GM03348 (cell line): Measurements from ENCODE around the gene ANKRD13D.

ENCODE experiments used
- DNase-seq: peaks from one replicate; pipeline ENCODE4 v3.0.0; 2012; ENCODE audit warnings: low spot score

Gene ANKRD13D

DNA sequence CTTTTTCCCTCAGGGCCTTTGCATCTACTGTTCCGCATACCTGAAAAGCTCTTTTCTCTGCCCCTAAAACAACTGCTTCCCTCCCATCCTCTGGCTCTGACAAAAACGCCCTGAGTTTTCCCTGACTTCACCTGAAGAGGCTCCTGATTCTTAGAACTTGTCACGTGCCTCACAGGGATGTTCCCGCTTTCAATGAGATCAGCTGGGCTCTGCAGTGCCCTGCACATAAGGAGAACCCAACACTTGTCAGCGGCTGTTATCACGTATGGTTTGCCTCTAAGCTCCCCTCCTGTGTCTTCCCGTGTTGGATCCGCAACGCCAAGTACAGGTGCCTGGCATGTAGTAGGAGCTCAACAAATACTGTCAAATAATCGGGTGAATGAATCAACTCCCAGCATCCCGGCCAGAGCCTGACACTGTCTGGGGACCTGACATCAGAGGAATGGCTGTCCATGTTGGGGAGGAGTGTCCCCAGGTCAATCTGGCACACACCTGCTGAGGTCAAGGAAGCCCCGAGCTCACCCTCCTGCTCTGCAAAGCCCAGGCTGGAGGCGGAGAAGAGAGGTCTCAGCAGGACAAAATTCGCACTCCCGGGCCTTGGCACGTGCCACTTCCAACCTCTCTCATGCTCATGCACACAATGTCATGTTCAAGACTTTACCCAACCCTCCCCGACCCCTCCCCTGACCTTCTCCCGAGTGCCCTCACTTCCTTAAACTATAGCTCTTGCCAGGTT, 27.0 kb upstream of the ANKRD13D start:
- DNase-seq, result no peak

DNA sequence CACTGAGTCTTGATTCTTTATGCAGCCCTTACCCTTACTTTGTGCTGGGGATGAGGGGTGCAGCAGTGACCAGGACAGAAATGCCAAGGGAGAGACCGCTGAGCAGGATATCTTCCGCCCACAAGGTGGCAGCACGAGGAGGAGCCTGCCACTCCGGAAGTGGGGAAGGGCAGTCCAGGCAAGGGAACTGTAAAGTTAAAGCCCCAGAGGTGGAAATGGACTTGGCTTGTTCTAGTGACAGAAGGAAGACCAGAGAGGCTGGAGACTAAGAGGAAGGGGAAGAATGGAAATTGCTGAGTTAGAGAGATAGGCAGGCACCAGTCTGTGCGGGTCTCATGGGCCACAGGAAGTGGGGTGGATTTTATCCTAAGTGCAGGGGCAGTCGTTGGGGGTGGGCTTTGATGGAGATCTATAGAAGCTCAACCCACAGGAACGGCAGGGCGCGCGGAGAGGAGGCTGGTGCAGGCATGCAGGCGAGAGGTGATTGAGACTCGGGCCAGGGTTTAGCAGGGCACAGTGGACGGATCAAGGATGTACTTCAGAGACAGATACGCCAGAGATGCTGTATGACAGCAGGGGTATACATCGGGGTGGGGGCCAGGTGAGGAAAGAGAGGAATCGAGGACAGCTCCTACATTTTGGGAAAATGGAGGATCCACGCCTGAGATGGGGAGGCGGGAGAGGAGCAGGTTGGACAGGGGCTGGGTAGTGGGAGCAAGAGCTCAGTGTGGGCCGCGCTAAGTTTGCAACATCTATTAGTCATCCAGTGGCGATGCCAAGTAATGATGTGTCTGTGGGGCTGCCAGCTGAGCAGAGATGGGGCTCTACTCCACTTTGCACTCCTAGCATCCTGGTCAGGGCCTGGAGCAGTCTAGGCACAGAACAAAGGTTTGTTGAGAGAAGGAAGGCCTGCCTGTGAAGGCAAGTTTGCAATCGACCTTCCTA, 26.1 kb upstream of the ANKRD13D start:
- DNase-seq, result peak; percentile 91

DNA sequence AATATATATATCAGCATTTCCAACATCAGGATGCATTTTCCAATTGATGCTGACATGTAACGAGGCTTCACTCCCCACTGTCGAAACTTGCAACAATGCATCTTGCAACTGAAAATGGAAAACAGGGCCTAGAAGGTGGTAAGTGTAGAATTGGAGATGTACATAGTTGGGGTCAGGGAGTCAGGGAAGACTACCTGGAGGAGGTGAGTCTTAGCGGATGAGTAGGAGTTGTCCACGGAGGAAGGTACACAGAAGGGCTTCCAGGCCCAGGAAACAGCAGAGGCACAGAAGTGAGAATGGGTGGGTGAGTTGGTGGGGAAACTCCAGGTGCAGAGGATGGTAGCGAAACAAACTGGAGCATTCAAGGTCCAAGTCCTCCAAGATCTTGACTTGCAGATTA, 24.8 kb upstream of the ANKRD13D start:
- no peak for DNase-seq

DNA sequence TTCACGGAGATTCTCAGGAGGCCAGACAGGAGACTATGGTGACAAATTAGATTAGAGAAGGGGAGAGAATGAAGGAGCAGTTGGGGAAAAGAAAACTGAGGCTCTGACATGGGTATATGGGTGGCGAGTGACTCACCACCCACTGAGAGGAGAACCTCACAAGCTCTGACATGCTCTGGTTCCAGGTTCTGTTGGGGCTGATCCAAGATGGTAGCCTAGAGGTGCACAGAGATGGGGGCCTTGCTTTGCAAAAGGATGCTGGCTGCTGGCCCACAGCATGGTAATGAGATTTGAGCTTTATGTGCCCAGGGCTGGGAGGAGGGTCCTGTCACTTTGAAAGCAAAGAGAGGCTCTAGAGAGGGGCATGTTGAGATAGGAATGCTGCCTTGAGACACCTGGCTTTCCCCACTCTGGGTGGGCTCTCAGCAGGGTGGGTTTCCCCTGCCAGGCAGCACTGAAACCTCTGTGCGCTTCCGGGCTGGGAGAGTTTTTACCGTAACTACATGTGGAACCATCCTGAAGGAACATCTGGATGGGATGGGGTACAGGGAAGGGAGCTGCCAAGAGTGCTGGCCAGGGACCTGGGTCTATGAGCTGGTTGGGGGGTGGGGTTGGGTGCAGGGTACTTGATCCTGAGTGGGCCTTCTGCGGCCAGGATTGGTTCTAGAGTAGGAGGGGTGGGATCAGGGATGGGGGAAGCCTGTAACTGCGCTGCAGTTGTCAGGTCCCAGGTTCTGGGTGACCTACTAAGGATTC, 24.0 kb upstream of the ANKRD13D start:
- no peak for DNase-seq

DNA sequence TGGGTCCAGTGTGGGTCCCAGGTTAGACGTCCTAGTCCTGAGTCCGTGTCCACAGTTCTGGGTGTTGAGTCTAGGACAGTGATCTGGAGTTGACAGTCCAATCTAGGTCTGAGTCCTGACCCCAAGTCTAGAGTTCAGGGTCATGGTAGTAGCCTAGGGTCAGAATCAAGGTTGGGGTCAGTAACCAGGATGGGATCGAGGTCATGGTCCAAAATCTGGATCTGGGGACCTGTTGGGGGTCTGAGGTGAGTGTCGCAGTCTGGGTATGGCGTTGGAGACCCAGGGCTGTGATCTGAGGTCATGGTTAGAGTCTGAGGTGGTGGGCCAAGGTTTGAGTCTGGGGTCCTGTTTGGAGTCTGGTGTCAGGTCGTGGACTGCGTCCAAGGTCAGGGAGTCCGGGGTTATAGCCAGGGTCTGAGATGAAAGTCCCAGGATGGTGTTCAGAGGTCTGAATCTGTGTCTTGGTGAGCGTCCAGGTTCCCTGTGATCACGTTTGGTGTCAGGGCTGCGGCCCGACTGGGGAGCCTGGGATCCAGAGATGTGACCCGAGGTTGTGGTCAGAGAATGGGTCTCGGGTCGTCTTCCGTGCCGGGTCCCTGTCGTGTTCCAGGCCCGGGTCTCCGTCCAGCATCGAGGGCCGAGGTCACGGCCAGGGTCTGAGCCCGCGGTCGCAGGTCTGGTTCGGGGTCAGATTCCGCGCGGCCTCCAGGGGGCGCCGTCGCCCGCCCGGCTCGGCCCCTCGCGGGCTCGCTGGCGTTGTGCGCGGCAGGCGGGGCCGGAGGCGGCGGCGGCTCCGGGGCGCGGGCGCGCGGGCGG, 23.3 kb upstream of the ANKRD13D start:
- peak; percentile 95 for DNase-seq

DNA sequence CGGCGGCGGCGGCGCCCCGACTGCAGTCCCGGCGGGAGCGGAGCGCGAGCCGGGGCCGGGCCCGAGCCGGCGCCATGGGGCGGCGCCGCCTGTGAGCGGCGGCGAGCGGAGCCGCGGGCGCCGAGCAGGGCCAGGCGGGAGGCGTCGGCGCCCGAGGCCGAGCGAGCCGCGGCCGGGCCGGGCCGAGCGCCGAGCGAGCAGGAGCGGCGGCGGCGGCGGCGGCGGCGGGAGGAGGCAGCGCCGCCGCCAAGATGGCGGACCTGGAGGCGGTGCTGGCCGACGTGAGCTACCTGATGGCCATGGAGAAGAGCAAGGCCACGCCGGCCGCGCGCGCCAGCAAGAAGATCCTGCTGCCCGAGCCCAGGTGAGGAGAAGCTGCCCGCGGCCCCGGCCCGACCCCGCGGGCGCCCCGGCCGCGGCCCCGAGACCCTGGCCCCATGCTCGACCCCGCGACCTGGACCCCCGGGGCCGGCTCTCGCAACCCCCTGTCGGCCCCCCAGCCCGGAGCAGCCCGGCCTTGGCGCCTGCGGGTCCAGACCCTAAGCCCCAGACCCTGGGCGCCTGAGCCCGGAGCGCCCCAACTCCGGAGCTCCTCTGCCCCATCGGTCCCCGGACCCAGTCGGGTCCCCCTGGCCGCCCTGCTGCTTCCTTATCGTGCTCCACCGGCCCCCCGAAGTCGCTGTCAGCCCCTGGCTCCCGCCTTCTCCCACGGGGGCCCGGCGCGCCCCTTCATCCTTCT, 22.5 kb upstream of the ANKRD13D start, which contains the start of gene GRK2:
Gene GRK2, plus strand, starts transcription at position 25 of the 739 bp plus-strand sequence. Its CDS starts 227 bp downstream, at position 252.
- peak; percentile 19 for DNase-seq

DNA sequence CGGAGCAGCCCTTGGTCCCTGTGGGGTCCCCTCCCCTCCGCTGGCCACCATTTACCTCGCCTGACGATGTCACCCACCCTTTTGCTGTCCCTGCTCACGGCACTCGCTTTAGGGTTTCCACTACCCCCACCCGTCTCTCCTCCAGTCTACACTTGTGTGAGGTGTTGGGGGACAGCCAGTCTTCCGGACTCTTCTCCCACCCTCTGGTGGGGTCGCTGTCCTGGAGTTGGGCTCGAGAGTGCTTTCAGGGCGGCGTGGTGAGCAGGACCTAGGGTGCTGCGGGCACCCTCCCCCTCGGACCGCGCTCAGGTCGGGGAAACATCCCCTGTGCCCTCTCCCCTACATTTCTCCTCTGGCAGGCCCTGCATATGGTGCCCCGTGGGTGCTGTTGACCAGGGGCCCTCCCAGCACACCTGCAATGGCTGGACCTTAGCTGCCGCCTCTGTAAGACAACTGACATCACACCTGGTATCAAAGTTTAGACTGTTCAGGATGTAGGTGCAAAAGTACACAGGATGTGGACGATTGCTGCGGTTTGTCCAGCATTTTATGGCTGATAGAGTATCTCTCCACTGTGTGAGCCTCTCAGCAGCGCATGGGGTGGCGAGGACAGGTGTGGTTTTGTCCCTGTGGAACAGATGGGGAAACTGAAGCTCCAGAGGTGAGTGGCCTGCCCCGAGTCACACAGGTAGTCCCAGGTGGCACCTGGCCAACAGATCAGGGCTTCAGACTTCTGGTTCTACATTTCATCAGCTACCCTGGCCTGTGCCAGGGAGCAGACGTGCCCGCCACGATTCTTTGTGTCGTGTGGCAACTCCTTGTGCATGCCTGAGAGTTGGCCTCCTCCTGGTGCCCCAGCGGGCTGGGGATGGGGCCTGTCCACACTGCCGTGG, 21.7 kb upstream of the ANKRD13D start:
- DNase-seq, result no peak

DNA sequence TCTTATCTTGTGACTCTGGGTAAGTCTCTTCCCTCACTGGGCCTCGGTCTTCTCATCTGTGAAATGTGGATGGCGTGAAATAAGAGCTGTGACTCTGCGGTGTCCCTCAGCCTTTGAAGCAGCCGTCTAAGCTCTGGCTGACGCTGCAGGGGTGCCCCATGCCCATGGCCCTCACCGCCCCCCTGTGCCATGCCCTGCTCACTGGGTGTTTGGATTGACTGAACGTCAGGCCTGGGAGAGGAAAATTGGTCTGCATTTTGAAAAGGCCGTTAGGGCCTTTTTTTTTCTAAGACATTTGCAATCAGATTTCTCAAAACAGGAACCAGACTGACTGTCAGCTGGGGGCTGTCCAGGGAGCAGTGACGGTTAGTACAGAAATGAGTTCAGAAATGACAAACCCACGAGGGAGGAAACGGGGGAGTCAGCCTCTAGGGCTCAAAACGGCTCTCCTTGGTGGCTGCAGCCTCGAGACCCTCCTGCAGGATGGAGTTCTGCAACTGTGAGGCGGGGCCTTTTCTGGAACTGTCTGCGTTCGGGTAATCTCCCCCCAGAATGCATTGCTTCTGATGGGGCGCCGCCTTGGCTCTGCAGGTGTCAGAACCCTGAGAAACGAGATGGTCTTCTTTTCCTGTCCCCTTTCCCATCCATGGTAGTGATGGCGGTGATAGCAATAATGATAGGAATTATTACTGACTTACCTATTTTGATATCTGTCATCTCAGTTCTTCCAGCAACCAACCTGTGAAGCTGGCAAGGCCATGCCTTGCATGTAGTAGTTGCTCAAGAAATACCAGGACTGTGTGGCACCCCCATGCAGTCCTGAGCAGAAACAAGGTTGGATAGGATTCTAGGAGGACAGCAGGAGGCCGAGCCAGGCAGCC, 20.8 kb upstream of the ANKRD13D start:
- DNase-seq, result no peak

DNA sequence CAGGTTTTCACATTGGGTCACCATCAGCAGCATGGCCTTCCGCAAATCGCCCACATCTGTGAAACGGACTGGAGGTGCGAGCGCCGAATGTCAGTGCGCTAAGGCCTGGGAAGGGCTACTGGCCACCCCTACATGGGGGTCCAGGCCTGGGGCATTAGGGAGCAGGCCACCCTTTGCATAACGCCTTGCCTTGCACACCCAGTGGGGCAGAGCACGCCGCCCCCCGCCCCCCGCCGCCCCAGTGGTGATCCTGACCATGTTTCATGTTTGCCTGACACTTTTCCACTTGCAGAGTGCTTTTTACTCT, 20.2 kb upstream of the ANKRD13D start:
- no peak for DNase-seq

DNA sequence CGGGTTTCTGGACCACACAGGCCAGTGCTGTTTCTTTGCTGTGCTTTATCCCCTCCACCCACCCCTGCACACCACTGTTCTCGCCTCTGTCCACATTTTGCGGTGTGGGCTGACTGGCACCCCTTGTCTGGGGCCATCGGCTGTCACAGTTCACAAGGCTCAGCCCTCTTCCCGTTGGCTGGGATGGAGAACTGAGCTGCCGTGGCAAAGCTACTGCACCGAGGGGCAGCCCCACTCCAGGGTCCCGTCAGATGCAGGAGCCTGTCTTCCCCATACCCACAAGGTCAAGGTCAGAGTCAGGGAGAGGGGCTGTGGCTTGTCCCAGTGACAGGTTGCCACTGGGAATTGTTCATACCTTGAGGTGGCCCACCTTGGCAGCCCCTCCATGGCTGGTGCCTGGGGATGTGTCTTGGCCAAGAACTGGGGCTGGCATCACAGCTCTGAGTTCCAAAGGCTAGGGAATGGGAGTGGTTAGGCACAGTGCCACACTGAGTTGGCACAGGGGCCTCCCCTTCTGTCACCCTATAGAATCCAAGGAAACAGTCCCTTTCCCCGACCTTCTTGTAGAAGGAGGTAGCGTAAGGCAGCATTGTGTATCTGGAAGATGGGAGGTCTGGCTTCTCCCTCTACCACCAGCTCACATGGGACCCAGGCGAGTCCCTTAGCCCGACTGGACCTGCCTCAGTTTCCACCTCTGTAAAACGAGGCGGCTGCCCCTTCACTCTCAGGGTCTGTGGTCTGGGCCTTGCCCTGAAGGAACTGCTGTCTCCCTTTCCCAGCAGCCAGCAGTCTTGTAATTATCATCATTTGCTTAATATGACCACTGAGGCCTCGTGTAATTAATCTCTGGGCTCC, 19.5 kb upstream of the ANKRD13D start:
- DNase-seq, result no peak

DNA sequence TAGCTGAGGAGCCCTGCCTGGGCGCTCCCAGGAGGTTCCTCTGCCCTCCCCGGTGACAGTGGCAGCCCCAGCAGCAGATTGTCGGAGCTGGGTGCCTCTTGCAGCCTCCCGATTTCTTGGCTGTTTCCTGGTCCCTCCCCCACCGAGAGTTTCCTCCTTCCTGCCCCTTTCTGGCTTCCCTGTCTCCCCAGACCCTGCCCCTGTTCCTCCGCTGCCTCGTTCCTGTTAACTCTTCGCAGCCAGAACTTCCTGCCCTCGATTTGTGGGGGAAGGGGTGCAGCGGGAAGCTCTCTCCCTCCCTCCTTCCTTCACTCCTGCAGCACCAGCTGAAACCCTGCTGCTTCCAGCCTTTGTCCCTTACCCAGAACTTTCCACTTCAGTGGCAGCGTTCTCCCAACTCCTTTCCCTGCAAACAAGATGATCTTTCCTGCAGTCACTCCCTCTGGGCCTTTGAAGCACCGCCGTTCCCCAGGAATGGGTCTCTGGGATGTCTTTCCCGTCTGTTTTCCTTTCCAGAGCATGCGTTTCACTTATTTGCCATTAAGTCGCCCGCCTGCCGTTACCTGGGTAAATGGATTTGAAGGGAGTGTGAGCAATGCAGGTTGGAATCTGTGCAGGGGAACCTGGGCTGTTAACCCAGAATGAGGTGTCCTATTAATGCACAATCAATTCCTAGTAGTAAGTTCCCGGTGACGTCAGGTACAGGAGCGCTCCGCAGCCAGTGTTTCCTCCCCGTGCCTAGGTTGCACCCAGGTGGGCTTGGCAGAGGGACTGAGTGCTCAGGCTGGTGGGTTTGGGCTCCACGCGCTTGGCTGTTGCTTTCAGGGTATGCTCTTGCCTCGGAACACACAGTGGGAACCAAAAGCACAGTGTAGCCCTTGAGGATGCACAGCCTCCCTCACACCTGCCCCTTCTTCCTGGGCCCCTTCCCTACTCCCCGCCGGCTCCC, 18.6 kb upstream of the ANKRD13D start:
- DNase-seq, result no peak

DNA sequence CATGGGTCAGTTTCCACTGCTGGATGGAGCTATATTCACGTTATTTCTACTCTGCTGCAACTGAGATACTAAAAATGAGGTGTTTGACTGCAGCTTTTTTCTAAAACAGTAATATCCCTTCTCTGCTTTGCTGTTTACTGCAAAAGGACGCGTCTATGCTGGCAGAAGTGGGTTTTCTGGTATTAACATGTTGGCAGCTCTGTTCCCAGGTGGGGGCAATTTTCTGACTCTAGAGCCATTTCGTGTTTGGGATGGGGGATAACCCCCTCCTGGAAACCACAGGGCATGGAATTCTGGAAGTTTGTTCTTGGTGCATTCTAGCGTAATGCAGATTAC, 17.9 kb upstream of the ANKRD13D start:
- DNase-seq, result no peak

DNA sequence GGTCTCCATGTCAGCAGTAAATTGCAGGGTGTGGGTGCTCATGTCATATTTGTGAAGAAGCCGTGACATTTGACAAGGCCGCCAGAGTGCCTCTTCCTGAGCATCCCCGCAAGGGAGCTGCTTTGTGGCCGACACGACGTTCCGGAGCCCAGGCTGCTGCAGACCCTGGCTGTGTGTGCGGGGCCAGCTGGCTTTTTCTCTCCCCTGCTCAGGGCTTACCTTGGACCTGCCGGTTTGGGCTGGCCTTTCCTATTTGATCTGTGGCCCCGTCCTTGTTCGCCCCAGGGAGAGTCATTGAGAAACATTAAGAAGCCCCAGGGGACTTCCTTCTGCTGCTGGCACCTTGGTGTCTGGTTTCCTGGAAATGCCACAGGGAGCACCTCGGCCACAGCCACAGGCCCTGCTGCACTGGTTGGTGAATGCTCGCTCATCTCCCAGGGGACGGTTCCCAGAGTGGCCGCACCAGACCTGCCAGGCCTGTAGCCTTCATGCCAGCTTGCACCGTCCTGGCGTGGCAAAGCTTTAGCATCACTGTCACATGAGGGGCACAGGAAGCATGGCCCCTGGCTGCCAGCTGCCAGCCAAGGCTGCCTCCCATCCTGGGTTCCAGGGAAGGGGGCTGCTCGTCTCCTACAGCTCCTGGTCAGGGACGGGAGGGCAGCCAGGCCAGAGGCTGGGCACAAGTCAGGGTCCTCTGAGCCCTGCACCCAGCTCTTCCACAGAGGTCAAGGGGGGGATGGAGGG, 17.4 kb upstream of the ANKRD13D start:
- DNase-seq, result no peak

DNA sequence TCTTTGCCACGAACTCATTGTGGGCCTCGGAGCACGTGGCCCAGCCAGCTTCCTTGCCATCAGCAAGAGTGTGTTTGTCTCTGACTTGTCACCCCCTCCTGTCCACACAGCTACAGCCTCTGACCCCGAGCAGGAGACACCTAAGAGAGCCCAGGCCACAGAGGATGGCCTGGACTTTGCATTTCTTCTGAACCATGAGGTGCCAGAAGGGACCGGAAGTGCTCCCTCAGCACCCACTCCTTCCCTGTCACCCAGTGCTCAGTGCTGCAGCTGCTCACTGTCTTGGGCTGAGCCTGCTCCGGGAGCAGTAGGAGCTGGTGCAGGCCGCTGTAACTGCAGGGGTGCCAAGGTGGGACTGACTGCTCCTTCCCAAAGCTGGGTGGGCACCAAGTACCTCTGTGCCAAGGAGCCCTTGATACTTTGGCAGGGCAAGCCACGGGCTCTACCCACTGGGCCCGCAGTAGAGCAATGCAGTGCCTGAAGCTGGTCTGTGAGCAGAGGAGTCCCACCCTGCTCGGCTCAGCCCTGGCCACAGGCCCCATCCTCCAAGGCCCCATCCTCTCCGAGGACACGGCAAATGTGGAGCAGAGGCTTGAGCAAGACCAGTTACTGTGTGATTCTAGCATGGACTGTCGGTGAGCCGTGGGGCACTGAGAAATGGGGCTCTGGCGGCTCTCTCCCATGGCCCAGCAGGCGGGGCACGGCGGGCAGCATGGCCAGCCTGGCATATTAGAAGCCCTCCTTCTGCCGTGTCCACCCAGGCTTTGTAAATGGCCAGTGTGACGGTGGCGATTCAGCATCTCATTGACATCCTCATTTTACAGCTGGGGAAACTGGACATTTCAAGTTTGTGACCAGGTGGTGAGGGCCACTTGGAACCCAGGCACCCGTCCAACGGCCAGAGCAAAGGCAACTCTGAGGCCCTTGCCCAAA, 16.5 kb upstream of the ANKRD13D start:
- no peak for DNase-seq
